Hippocampal formation (tissue), 2 donors: ENCODE results near the gene KNDC1.
"Not testable (repeated sequence)": the region's sequence is repeated elsewhere in the genome, so short reads cannot be mapped to it uniquely, and the experiment has no call there.

ENCODE experiments used
- DNase-seq, 2 donors: peaks; one replicate each; lab custom pipeline; 2025; lab: John Stamatoyannopoulos, UW

Gene KNDC1, protein sequence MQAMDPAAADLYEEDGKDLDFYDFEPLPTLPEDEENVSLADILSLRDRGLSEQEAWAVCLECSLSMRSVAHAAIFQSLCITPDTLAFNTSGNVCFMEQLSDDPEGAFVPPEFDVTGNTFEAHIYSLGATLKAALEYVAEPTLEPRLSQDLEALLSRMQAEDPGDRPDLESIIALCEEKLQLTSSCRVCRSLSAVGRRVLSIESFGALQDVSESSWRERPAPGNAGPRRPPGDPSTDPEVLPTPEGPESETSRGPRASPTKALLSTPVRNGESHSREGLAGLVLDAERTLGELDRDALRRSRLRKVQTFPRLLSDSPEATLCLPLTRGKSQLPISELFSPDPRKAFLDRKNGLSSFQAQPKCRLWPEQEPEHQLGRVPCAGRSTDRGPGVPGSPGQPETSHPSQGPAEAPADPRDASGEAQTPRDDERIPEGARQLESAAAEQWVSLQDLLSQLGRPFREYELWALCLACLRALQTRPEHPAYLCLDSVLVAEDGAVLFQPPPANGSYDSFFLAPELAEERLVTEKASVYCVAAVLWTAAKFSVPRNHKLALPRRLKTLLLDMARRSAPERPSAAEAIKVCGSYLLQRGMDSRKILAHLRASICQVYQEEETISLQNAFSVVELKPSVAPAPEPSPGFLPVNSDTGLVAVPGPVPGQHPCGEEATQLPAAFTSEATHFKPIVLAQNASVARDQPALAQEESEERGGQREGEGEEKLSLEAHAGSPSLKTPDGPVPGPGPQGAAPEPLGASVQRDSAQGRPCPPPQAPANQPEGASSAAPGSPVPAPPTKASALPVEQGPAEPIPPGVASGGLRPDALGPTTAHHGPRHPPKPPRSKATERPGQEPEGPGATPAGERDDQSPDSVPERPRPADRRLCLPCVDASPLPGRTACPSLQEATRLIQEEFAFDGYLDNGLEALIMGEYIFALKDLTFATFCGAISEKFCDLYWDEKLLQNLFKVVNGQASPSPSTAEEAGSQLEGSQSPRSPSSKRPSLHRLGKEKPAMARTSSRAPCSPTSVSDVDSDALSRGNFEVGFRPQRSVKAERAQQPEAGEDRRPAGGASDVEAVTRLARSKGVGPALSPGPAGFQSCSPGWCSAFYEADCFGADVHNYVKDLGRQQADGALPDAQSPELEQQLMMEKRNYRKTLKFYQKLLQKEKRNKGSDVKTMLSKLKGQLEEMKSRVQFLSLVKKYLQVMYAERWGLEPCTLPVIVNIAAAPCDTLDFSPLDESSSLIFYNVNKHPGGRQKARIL (N-terminal part only)

DNA sequence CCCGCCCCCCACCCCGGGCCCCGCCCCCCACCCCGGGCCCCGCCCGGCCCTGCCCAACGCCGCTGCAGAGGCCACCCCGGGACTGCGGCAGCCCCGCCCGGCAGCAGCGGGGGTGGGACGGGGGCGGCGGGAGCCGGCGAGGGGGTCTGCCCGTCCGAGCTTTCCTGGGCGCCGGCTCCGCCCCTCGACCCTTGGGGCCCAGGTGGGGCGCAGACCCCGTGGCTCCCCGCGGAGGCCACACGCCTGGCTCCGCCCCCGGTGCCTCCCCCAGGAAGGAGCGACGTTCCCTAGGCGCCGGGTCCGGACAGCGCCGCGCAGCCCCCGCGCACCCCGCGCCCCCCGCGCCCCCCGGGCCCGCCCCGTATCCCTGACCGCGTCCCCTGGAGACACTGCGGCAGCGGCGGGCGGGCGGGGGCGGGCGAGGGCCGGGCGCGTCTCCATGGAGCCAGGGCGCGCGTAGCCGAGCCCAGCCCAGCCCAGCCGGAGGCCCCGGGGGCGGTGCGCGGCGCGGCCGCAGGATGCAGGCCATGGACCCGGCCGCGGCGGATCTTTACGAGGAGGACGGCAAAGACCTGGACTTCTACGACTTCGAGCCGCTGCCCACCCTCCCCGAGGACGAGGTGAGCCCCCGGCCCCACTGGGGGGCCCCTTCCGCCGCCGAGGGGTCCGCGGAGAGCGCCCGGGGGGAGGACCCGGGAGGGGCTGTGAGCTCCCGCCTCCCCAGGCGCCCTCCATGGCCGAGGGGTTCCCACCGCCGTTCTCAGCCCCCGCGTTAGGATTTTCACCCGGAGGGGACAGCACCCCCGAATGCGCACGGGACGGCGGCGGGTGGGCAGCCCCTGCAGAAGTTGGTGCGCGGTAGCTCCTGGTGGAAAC, at the start of gene KNDC1:
Gene KNDC1 (plus strand): TSS at position 270 of the 876 bp plus-strand sequence. CDS start 249 bp downstream, at position 519.
- DNase-seq = no peak

DNA sequence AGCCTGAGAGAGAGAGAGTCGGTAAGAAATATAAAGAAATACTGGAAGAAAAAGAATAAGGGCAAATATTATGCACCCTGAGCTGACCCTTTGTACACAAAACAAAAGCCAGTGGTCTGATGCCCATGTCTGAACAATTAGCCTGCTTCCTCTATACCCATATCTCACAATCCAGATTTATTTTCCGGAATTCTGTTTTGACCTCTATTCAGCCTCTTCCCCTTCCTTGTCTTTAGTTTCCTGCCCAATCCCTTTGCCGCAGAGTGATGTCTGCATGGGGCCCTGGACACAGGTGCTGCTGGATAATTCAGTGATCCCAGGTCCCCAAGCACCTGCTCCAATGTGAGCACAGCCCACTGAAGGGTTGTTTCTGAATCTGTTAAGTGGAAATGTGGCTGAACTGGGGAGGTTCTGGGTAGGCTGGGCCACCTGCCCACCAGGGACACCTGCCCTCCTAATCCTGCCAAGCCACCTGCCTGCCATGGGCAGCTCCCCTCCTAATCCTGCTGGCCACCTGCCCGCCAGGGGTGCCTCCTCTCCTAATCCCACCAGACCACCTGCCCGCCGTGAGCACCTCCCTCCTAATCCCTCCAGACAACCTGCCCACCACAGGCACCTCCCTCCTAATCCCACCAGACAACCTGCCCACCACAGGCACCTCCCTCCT, 49.3 kb upstream of the KNDC1 start:
- no peak for DNase-seq

GRCh38 chr10:133111640-133112039, 48.4 kb upstream of the KNDC1 start:
- not testable (repeated sequence) for DNase-seq

DNA sequence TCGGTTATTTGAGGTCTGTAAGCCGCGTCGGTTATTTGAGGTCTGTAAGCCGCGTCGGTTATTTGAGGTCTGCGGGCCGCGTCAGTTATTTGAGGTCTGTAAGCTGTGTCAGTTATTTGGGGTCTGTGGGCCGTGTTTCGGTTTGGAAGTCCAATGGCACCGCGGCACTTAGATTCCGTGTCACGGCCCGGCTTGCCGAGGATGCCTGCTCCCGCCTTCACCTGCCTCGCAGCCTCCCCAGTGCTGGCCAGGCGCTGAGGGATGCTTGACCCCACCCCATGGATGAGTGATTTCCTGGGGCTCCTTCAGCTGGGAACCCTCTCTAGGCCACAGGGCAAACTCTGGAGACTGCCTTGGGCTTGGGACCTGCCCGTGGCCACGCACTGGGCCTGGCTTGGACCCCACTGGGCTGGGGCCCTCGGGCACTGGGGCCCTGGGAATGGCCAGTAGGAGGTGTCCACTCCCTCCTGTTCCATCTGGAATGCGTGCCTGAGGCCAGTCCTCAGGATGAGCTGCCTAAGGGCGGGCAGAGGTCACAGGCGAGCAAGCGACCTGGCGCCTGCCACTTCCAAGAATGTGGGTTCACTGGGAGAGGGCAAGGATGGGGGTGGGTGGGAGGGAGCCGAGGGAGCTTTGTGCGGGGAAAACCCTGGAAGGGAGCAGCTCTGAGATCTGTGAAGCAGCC, 46.7 kb upstream of the KNDC1 start:
- DNase-seq = no peak

DNA sequence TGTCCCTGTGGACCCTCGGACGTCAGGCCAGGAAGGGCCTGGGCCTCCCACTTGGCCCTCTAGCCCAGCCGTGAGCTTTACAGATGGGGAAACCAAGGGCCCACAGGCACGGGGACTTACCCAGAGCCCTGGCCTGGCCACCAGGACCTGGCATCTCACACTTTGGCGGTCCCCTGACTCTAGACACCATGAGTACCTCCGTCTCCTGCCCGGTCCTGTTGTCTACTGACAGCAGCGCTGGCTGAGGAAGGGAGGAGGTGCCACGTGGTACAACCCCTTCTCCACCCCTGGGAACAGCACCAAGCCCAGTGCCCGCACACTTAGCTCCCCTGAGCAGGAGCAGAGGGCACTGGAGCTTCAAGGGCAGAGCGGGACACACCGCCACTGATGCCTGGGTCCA, 46.2 kb upstream of the KNDC1 start:
- no peak for DNase-seq

- no peak for DNase-seq
These were observed 45.8 kb upstream of the KNDC1 start for GRCh38 chr10:133114251-133114650.

DNA sequence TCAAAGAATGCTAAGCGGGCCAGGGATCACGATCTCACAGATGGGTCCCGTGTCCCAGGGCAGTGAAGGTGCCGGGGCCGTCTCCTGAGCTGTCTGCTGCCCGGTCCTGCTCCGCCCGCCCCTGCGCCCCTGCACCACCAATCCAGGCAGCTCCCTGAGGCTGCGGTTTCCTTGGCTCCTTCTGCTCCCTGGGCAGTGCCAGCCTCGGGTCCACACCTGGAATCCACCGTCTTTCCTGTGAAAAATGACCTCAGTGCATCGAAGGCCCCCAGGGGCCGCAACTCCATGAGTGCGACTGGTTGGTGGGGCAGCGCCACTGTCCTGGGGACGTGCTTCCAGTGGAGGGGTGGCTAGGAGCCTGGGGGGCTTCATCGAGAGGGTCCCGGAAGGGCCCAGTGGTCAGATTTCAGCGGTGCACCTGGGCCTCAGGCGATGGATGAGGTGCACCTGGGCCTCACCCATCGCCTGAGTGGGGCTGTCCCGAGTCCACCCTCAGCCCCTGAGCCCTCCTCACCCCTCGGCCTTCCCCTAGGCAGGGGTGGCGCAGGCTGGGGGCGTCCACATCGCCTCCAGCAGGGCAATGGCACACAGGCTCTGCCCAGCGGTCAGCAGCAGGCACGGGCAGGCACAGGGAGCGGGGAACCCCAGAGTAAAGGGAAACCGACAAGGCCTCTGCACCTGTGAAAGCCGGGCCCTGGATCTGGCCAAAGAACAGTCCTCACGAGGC, 45.1 kb upstream of the KNDC1 start:
- DNase-seq = no peak

- no peak for DNase-seq
These were observed 44.6 kb upstream of the KNDC1 start for GRCh38 chr10:133115453-133115842.

GRCh38 chr10:133115976-133116375, 44.0 kb upstream of the KNDC1 start:
- DNase-seq = no peak

DNA sequence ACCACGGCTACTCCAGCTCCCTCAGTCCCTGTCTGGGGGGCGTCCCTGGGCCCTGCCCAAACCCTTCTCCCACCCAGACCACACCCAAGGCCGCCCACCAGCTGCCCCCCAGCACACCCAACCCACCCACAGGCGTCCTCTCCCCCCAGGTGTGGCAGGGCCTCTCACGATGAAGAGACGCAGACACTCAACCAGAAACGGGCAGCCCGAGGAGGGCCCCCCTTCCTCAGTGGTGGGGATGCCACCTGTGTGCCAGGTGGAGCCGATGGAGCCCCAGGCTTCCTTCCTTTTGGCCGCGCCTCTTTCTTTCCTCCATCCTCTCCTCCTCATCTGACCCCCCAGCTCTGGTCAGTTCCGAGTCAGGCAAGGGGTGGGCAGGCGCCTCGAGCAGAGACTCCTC, 43.6 kb upstream of the KNDC1 start:
- no peak for DNase-seq

- no peak for DNase-seq
These were observed 42.9 kb upstream of the KNDC1 start for GRCh38 chr10:133117036-133117687.

DNA sequence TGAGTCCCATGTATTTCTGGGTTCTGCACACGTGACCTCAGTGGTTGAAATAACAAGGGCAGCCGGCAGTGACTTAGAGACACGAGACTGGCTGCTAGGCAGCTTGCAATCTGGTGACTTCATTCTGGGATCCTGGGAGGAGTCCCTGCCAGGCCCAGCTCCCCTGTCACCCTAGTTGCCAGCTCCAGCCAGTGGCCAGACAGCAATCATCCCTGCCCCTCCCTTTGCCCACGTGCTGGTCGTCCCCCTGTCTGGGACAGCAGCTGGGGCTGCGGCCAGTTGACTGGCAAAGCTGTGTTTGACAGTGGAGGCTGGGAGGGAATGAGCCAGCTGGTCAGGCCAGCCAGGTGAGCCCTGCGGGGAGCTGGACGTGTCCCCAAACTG, 42.3 kb upstream of the KNDC1 start:
- no peak for DNase-seq

GRCh38 chr10:133121479-133121878, 38.5 kb upstream of the KNDC1 start:
- no peak for DNase-seq

GRCh38 chr10:133122171-133122935, 37.7 kb upstream of the KNDC1 start:
- DNase-seq = no peak

GRCh38 chr10:133123050-133123745, 36.8 kb upstream of the KNDC1 start:
- DNase-seq = no peak

DNA sequence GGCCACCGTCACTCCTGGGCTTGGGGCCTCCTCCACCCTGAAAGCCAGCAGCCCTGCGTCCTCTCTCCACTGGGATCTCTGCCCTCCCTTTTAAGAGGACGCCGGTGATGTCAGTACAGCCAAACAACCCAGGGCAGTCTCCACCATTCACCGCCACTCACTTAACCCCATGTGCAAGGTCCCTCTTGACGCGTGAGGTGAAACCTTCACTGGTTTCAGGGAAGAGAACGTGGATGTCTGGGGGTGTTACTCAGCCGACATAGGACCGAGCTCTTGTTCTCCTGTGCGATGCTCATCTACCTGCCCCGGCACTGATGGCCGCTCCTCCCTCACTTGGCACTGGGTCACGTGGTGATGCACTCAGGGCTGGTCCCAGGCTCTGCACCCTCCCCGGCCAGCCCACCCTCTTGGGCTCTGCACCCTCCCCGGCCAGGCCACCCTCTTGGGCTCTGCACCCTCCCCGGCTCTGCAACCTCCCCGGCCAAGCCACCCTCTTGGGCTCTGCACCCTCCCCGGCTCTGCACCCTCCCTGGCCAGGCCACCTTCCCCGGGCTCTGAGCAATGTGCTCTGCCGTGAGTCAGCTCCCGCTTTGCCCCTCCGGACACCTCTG, 36.2 kb upstream of the KNDC1 start:
- DNase-seq = no peak
